ENCODE data around the gene ICA1. TPM values are rescaled to one million over a fixed set of nuclear protein-coding genes. Genes with fewer than 3 reads are reported as not detected.

Gene ICA1
- total RNA-seq, 8 experiments from 2014 or later: 10.2 to 76.7 (median 26.1) TPM

DNA sequence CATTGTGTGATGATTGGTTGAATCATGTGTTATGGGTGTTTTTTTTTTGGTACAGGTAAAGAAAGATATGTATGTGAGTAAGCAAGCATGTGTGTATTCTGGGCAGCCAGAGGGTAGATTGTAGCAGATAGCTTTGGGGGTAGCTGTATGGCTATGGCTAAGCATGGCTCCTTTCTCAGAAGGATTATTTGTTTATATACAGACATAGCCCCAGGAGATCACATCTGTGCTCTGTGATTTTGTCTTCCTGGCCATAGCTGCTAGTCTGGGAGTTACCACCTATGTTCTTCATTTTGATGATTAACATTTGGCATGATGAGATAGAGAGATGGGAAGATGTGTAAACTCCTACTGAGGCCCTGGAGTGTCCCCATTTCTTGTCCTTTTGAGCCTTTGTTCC lies 23.2 kb upstream of the ICA1 start:
- H3K27ac ChIP-seq: no peak overlapping the region
- no peaks in the 10 kb centered on the region for H3K4me1 ChIP-seq (replicated peaks in 1 of 2)

DNA sequence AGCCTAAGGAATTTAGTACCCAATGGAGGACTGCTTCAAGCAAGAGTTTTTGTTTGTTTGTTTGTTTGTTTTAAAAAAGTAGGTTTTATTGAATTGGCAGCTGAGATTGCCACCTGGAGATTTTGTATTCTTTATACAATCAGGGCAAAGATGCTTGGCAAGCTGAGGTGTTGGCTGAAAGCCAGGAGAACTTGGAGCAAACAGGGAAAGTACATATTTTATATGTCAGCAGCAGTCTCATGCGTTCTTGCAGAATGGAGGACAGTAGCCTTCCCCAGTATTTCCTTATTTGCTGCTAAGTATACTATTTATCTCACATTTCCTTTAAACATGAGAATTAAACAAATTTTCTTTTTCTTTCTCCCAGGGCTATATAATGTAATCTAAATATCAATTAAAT lies 22.6 kb upstream of the ICA1 start:
- in situ Hi-C loops (cut with MboI; ENCODE audit: low pct_unique_long_range_greater_than_20kb in 2 of 9, low sequenced_read_pairs in 9 of 9, unreplicated experiment in 9 of 9): no loop called here
- WGBS, 10 experiments: 20 to 86% (median 42%) methylated on average over 1 of the region's 1 CpG; no CpG with 5 or more reads in 4 of the 10 experiments

More for the DNA sequence above, 23.2 kb upstream of the ICA1 start:
- ATAC-seq (replicated peaks in 6 of 8): peak in 1 of 8 experiments; percentile 49
- H3K4me3 ChIP-seq: no peak overlapping the region
- in situ Hi-C loops (cut with MboI; ENCODE audit: low pct_unique_long_range_greater_than_20kb in 2 of 9, low sequenced_read_pairs in 9 of 9, unreplicated experiment in 9 of 9): no loop called here

DNA sequence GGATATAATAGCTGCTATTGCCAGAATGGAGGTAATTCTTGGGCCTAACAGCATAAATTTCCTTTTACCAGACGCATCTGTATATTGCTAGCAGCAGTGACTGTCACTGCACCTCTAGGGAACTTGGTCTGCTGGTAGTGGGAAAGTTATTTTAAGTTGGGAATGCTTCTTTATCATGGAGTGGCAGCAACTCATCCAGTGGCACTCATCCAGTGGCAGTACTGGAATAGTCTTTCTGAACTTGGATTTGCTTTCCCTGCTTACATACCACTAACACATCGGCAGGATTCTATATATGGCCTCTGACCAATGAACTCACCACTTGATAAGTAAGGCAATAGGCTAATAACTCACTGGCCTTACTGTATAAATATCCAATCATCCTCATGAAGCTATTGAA lies 22.0 kb upstream of the ICA1 start:
- no peak for ATAC-seq (replicated peaks in 6 of 8)
- in situ Hi-C loops (cut with MboI; ENCODE audit: low pct_unique_long_range_greater_than_20kb in 2 of 9, low sequenced_read_pairs in 9 of 9, unreplicated experiment in 9 of 9): no loop called here
- Histone ChIP-seq H3K4me3 (no peak overlapping the region), H3K27ac (no peak overlapping the region), H3K4me1 (replicated peaks in 1 of 2) (no peaks in the 10 kb centered on the region)
- WGBS, 10 experiments: 0 to 100% (median 82%) methylated on average over 1 to 2 of the region's 2 CpGs; no CpG with 5 or more reads in 5 of the 10 experiments

More for the DNA sequence above, 22.6 kb upstream of the ICA1 start:
- Histone ChIP-seq H3K4me1 (replicated peaks in 1 of 2) (no peaks in the 10 kb centered on the region), H3K27ac (no peak overlapping the region), H3K4me3 (no peak overlapping the region)
- no peak for ATAC-seq (replicated peaks in 6 of 8)

DNA sequence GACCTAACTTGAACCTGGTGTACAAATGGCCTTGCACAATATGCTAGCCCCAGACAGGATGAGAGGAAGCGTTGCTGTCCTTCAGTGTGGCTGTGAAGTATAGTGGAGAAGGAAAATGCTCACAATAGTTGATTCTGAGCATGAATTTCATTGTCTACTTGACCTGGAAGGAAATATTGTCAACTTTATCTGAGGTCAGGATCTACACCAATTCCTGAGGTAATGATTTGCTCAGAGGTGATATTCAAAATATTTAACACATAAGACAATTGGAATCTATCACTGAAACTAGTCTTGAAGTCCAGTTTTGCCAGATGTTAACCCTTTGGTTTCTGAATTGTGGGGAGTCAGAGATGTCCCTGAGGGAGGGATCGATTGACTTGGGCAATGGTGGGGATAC lies 20.9 kb upstream of the ICA1 start:
- 30 to 94% (median 79%) methylated on average over 1 to 2 of the region's 2 CpGs; no CpG with 5 or more reads in 1 of the 10 experiments for WGBS, 10 experiments
- no peak overlapping the region for H3K4me3 ChIP-seq

DNA sequence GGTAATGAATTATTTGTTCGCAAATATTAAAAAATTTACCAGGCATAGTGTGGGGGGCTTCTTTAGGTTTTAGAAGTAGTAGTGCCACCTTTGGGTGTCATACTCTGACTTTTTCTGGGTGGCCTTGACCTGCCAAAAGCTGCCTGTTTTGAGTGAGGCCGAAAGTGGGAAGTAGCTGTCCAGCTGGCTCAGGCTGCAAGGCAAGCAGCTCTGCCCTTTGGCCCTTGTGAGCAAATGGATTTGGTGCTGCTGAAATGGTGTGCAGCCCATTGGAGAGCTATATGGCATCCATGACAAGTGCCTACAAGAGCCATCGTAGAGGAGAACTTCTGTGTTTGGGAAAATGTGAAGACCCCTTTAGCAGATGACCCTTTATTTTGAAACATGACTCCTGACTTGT lies 20.2 kb upstream of the ICA1 start:
- H3K4me1 ChIP-seq (replicated peaks in 1 of 2): no peaks in the 10 kb centered on the region
- no peak for ATAC-seq (replicated peaks in 6 of 8)
- H3K27ac ChIP-seq: no peak overlapping the region
- 20 to 100% (median 83%) methylated on average over 1 to 2 of the region's 3 CpGs; no CpG with 5 or more reads in 1 of the 10 experiments for WGBS, 10 experiments
- in situ Hi-C loops (cut with MboI; ENCODE audit: low pct_unique_long_range_greater_than_20kb in 2 of 9, low sequenced_read_pairs in 9 of 9, unreplicated experiment in 9 of 9): no loop called here
- no peak overlapping the region for H3K4me3 ChIP-seq

More for the DNA sequence above, 20.9 kb upstream of the ICA1 start:
- Histone ChIP-seq H3K4me1 (replicated peaks in 1 of 2) (no peaks in the 10 kb centered on the region), H3K27ac (no peak overlapping the region)
- no peak for ATAC-seq (replicated peaks in 6 of 8)
- in situ Hi-C loops (cut with MboI; ENCODE audit: low pct_unique_long_range_greater_than_20kb in 2 of 9, low sequenced_read_pairs in 9 of 9, unreplicated experiment in 9 of 9): no loop called here

DNA sequence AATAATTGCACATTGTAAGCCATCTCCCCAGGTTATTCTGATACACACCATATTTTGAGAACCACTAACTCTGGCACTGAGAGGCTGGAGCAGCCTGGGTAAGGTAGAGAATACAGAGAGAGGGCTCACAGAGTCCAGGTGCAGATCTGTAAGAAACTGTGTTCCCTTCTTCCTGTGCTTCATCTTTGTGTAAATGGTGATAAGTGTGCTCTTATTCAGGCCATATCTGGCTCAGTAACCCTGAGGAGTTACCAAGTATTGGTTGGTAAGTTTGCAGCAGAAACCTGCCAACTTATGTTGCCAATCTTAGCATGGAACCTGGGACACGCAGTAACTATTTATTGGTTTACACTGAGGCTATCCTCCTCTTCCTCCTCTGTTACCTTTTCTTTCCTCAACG lies 16.2 kb upstream of the ICA1 start:
- H3K4me1 ChIP-seq (replicated peaks in 1 of 2): no peaks in the 10 kb centered on the region
- in situ Hi-C loops (cut with MboI; ENCODE audit: low pct_unique_long_range_greater_than_20kb in 2 of 9, low sequenced_read_pairs in 9 of 9, unreplicated experiment in 9 of 9): no loop called here
- no peak overlapping the region for H3K27ac ChIP-seq
- 17 to 100% (median 50%) methylated on average over 1 to 2 of the region's 2 CpGs for WGBS, 10 experiments
- no peak overlapping the region for H3K4me3 ChIP-seq
- no peak for ATAC-seq (replicated peaks in 6 of 8)

DNA sequence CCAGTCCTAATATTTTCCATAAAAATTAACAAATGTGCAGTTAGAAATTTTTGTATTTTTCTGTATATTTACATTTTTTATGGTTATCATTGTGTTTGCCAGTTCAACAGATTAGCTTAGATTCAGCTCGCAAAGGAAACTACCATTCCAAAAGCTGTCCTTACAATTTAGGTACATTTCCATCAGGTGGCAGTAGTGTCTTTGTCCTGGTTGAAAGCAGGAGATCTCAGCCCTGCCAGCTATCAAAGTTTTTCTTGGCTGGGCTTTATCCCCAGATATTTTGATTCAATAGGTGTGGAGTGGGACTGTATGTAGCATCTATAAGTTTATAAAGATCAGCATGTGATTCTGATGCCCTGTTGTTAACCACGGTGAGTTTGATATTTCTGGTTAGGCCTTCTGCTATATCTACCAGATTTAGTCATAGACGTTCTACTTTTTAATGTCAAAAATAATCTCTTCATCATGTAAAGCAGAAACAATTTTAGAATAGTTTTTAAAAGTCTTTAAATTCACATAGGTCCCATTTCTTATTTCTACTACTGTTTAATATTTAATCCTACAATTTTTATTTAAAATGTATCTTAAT lies 15.5 kb upstream of the ICA1 start:
- 19 to 100% (median 79%) methylated on average over 2 to 3 of the region's 3 CpGs for WGBS, 10 experiments
- Histone ChIP-seq H3K27ac (no peak overlapping the region), H3K4me3 (no peak overlapping the region), H3K4me1 (replicated peaks in 1 of 2) (no peaks in the 10 kb centered on the region)
- ATAC-seq (replicated peaks in 6 of 8): peak in 3 of 8 experiments; percentile 51 to 70 (median 54)
- in situ Hi-C loops (cut with MboI; ENCODE audit: low pct_unique_long_range_greater_than_20kb in 2 of 9, low sequenced_read_pairs in 9 of 9, unreplicated experiment in 9 of 9): no loop called here

DNA sequence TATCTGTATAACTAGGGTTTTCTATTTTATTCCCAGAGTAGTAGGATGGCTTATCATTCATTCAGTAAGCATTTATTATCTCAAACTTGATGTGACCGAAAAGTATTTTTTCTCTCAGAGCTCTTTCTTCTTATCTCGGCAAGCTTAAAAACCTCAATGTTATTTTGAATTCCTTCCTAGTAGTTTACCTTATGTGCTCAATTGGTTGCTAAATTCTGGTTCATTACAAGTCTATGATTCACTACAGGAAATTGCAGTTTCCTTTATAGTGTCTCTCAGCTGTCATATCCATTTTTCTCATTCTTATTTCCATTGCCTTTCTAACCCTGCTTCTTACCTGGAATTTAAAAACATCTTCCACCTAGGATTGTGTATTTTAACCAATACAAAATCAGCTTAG lies 12.6 kb upstream of the ICA1 start:
- Histone ChIP-seq H3K27ac (no peak overlapping the region), H3K4me3 (no peak overlapping the region), H3K4me1 (replicated peaks in 1 of 2) (no peaks in the 10 kb centered on the region)
- 0 to 100% (median 90%) methylated on average over 2 of the region's 2 CpGs; no CpG with 5 or more reads in 1 of the 10 experiments for WGBS, 10 experiments
- in situ Hi-C loops (cut with MboI; ENCODE audit: low pct_unique_long_range_greater_than_20kb in 2 of 9, low sequenced_read_pairs in 9 of 9, unreplicated experiment in 9 of 9): no loop called here
- ATAC-seq (replicated peaks in 6 of 8): no peak

DNA sequence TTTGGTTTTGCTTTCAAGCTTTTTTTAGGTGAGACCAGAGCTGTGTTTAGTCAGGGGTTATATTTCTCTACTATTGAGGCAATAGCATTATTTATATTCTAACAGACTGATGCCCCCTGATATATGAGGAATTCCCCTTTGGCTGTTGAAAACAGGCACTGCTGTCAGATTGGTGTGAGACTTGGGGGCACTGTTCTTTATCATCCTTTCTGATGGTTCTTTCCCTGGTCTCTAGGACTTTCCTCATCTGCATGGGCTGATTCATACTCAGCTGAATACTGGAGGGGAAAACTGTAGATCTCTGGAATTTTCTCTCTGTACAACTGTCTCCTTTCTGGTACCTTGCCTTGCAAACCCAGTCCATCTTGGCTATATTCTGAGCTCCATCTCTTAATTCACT lies 10.0 kb upstream of the ICA1 start:
- no peak for ATAC-seq (replicated peaks in 6 of 8)
- Histone ChIP-seq H3K4me1 (replicated peaks in 1 of 2) (no peaks in the 10 kb centered on the region), H3K27ac (no peak overlapping the region), H3K4me3 (no peak overlapping the region)
- in situ Hi-C loops (cut with MboI; ENCODE audit: low pct_unique_long_range_greater_than_20kb in 2 of 9, low sequenced_read_pairs in 9 of 9, unreplicated experiment in 9 of 9): no loop called here

DNA sequence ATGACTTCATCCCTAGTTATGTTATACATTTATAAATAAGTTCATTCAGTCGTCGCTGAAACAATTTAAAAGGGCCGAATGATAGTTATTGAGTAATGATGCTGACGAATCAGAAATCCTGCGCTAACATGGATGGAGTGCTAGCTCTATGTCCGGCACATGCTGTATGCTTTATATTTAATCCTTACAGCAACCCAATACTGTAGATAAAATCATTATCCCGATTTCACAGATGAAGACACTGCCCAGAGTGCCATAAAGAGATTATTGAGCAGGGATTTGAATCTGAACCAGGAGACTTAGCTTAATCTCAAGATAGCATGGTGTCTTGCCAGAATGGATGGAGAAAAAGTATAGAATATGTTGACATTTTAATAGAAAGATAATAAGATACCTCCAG lies 1.1 kb upstream of the ICA1 start:
- no peak for ATAC-seq (replicated peaks in 6 of 8)

DNA sequence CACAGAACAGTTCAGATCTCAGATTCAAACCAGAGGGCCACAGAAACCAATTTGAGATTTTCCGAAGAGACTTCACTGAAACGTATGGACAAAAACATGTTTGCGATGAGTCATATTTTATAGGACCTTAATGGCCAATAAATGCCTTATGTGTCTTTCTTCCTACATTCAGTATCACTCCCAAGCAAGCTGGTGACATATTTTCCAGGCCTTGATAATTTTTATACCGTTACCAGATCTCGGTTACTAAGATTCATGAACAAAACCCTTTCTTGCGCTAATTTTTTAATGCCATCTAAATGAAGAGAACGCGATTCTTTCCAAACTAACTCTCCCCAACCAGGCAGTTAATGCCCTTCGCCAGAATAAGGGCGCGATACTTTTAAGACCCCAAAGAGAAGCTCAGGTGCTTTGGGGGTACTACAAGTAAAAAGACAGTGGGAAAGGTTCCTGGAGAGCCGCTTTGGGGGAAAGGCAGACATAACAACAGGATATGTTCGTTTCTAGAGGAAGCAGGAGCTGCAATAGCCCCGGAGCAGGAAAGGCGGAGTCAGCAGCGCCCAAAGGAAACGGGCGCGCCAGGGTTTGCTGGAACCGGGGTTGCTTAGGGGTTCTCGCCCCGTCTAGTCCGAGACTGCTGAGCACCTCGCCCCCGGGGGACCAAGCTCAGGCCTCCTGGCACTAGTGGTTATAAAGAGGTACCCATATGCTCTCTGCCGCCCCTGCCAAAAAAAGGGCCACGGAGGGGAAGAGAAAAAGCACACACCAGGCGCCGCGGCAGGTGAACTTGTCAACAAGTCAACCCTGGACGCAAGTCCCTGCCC lies 884 bp downstream of the ICA1 start:
- Histone ChIP-seq H3K27ac (peak overlapping the region in 1 of 2 donors; percentile 81), H3K4me3 (peak overlapping the region; percentile 64 to 99 (median 83)), H3K4me1 (replicated peaks in 1 of 2) (peaks cover 7 to 15% of the 10 kb centered on the region in 2 donors)
- ATAC-seq (replicated peaks in 6 of 8): peak; percentile 1 to 12 (median 4)
- in situ Hi-C loops (cut with MboI; ENCODE audit: low pct_unique_long_range_greater_than_20kb in 2 of 9, low sequenced_read_pairs in 9 of 9, unreplicated experiment in 9 of 9): no loop called here
- 21 to 85% (median 51%) methylated on average over 5 to 21 of the region's 31 CpGs; no CpG with 5 or more reads in 1 of the 10 experiments for WGBS, 10 experiments

More for the DNA sequence above, 1.1 kb upstream of the ICA1 start:
- Histone ChIP-seq H3K4me1 (replicated peaks in 1 of 2) (peaks cover 7 to 15% of the 10 kb centered on the region in 2 donors), H3K4me3 (peak overlapping the region; percentile 64 to 99 (median 83)), H3K27ac (no peak overlapping the region)
- 68 to 100% (median 89%) methylated on average over 2 to 7 of the region's 7 CpGs for WGBS, 10 experiments
- in situ Hi-C loops (cut with MboI; ENCODE audit: low pct_unique_long_range_greater_than_20kb in 2 of 9, low sequenced_read_pairs in 9 of 9, unreplicated experiment in 9 of 9): no loop called here

DNA sequence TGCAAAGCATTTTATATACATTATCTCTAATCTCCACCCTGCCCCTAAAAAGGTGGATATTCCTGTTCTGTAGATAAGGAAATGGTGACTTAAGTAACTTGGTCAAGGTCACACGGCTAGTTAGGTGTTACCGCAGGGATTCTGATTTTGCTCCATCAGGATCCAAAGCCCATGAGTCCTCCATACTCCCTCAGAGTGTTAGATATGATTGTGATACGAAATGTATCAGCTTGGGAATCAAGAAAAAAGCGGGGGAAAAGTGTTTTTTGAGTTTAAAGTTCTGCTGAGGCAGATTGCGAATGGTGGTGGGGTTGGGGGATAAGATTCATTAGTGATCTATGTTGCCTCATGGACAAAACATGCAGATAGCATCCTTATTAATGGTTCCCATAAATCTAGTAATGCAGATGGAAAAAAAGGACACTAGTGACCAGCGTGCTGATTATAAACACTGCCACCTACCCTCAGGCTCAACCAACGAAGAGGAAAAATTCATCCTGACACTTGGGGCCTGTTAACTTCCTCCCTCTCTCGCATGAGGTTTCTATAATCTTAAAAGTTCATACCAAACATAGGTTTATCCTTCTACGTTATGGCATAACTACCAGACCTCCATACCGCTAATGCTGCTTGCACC lies 2.3 kb downstream of the ICA1 start:
- no peak for ATAC-seq (replicated peaks in 6 of 8)
- Histone ChIP-seq H3K4me1 (replicated peaks in 1 of 2) (peaks cover 7 to 15% of the 10 kb centered on the region in 2 donors), H3K27ac (no peak overlapping the region), H3K4me3 (no peak overlapping the region)
- WGBS, 10 experiments: 48 to 96% (median 91%) methylated on average over 3 to 10 of the region's 10 CpGs
- in situ Hi-C loops (cut with MboI; ENCODE audit: low pct_unique_long_range_greater_than_20kb in 2 of 9, low sequenced_read_pairs in 9 of 9, unreplicated experiment in 9 of 9): no loop called here

DNA sequence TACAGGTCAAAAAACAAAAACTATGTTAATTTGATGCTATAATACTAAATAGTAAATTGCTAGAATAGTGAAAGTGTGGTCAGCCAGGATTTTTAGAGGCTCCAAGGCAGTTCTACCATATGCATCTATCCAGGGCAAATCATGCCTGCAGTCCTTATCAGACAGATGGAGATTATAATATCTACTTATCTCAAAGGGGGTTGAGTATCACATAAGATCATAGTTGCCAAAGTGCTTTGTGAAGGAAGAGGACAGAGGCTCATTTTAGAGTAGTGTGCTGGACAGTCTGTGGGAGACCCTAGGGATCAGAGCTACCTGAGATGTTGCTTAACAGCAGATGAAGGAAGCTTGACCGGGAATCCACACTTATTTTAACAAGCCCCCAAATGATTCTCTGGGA lies 3.2 kb downstream of the ICA1 start:
- no peak overlapping the region for H3K4me3 ChIP-seq
- WGBS, 10 experiments: 33 to 100% (median 86%) methylated on average over 1 of the region's 1 CpG; no CpG with 5 or more reads in 7 of the 10 experiments
- in situ Hi-C loops (cut with MboI; ENCODE audit: low pct_unique_long_range_greater_than_20kb in 2 of 9, low sequenced_read_pairs in 9 of 9, unreplicated experiment in 9 of 9): no loop called here
- no peak overlapping the region for H3K27ac ChIP-seq
- ATAC-seq (replicated peaks in 6 of 8): no peak
- peaks cover 7 to 15% of the 10 kb centered on the region in 2 donors for H3K4me1 ChIP-seq (replicated peaks in 1 of 2)

Measured in motor neuron (in vitro differentiated cells).